GM18868 (cell line): ENCODE data around the gene CBR3.

ENCODE experiments used
- ATAC-seq: cut with Tn5 transposase; IDR thresholded peaks from one replicate; pipeline ENCODE4 v1.9.1; 2021; ENCODE audit warnings: mild to moderate bottlenecking, moderate library complexity; ENCODE audit not compliant: unreplicated experiment

CBR3 gene

DNA sequence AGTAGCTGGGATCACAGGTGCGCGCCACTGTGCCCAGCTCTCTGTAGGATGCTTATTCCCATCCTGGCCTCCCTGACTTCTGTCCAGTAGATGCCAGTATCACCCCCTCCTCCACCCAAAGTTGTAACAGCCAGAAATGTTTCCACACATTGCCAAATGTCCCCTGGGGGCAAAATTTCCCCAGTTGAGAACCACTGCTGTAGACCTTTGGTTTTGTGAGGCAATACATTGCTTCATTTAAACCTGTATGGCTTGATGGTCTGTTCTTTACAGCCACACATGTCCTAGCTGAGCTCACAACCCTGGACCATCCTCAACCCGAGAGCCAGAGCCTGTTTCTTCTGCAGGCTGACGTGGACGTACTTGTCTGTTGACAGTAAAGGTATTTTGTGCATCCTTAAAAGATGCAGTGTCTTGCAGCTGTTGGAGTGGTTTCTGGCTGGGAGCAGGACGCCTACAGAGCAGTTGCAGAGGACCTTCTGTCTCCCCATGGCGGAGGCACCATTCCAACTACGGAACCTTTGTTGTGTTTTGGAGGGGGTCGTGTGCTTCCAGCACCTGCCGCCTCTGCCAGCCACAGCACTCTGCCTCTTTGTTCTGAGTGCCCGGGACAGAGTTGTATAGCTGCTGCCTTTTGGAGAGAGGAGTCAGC, 48.4 kb downstream of the CBR3 start:
- ATAC-seq: no peak

DNA sequence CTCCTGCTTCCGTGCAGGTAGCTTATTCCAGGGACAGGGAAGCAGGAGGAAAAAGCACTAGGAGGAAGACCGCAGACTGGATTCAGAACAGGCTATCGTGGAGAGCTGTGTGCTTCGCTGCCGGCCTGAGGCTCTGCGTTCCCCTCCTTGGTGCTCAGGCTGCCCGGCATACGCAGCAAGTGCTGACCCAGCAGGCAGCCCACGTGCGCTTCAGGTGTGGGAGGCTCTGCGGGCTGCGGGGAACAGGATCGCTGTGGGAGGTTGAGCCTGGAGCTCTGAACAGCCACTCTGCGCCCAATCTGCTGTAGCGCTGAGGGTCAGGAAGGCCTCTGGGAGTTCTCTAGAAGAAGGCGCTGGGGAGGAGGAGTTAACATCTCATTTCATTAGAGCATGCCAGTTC, 49.7 kb downstream of the CBR3 start:
- no peak for ATAC-seq

DNA sequence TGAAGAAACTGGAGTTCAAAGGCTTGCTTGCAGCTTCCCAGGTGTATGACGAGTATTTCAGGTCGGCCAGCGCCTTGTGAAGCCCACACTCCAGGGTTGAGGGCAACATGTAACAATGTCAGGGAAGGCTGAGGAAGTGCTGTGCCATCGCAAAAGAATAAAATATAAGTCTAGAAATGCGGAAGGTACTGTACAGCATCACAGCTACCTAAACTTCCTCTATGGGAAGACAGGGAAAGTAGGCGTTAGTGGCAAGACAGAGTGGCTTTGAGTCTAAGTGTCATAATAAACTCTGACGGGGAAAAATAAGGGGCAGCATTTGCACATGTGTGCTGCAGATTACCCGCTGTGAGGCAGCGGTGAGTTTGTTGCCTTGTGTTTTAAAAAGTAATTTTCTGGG, 50.6 kb downstream of the CBR3 start:
- no peak for ATAC-seq

DNA sequence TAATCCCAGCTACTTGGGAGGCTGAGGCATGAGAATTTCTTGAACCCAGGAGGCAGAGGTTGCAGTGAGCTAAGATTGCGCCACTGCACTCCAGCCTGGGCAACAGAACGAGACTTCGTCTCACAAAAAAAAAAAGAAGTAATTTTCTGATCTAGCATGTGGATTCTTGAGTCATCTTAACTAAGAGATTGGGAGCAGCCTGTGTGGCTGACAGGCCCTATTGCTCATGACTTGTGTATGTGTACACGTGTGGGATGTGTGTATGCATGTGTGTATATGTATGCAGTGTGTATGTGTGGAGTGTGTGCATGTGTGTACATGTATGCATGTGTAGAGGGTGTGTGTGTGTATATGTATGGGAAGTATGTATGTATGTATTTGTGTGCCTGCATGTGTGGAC, 51.2 kb downstream of the CBR3 start:
- ATAC-seq: no peak

DNA sequence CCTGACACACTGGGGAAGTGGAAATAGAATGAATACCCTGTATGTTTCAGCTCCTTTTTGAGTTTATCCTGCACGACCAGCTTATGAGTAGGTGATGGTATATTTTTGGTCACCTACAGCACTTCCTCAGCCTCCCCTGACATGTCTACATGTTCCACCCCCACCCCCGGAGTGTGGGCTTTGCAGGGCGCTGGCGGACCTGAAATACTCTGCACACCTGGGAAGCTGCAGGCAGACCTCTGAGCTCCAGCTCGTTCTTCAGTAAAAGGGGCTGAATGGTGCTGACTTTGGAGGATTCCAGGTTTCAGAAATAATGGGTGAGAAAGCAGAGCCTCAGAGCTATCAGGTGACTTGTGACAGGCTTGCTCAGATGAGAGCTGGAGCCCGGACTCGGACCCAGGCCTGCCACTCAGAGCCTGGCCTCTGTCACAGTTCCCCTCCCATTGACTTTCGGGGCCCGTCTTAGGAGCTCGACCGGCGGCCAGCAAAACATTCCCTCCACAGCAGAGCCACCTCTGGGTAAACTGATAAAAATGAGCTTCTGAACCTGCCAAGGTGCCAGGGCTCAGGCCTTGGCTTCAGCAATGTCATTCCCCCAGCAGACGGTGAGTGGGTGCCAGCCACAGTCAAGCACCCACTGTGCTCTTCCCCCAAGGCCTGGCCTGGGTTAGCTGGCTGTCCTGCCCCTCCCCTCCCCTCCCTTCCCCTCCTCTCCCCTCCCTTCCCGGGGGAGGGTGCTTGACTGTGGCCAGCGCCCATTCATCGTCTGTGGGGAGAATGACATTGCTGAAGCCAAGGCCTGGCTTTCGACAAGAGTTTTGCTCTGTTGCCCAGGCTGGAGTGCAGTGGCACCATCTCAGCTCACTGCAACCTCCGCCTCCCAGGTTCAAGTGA, 51.9 kb downstream of the CBR3 start:
- no peak for ATAC-seq

DNA sequence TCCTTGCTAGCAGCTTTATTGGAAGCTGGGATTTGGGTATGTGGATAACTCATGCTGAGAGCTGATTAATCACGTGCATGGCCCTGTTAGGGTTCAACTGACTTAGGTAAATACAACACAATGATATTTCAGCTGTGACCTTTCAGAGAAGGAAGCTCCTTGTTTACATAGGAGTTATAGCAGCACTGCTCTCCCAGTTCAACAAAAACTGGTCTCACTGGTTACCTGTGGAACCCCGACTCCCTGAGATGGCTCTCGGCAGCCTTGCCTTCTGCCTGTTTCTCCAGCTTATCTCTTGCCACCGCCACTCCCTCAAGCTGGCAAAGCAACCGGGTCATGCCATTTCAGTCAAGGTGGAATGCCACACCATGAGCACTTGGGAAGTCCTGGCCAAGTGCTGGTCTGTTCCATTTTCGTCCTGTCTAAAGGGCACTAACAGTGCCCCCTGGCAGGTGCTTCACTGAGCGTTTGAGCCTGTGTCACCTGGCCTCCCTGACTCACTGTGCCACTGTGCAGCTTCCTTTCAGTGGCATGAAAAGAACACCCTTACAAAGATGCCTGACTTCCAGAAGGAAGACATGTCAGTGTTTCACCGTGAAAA, 53.3 kb downstream of the CBR3 start:
- no peak for ATAC-seq

DNA sequence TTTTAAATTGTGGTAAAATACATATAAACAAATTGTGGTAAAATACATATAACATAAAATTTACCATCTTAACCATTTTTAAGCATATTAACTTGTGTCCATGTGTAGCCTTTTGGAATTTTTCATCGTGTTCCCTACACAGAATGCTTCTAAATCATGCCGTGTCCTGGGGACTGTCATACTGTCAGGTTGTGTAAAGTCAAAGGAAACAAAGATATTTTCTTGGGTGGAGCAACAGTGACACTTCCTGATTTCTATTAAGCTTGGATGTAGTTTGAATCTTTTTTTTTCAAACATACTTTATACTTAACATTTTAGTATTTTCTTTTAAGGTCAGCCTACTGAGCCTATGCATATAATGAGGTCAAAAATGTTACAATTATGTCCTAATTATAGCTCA, 54.1 kb downstream of the CBR3 start:
- no peak for ATAC-seq

DNA sequence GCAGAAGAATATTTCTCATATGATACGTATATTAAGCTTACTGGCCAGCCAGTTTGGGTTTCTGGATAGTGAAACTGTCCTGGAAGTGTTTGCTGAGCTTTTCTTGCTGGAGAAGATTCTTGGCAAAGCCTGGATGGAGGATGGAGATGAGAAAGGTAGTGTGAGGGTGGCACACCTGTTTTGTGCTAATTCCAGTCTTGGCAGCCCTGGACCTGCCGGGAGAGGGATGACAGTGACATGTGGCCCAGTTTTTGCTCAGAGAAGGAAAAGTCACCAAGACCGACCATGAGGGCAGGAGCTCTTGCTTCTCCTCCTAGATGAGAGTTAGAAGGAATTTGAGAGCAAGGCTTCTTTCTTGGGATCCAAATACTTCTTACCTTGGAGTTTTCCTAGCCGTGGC, 55.9 kb downstream of the CBR3 start:
- ATAC-seq: no peak

DNA sequence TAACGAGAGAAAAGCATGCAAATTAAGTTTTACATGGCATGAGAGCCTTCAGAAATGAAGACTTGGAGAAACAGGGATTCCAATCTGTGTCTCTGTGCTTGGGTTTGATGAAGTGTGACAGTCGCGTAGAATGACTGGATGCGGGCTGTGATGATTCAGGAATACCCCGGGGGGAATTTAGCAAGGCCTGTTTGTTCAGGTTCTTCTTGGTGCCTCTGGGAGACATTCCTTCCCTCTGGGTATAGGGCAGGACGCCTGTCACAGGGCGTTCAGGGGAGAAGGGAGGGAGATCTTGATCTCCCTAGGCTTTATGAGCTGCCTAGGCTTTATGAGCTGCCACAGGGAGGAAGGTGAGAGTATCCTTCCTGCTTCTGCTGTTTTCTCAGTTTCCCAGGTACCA, 58.3 kb downstream of the CBR3 start:
- ATAC-seq: no peak

DNA sequence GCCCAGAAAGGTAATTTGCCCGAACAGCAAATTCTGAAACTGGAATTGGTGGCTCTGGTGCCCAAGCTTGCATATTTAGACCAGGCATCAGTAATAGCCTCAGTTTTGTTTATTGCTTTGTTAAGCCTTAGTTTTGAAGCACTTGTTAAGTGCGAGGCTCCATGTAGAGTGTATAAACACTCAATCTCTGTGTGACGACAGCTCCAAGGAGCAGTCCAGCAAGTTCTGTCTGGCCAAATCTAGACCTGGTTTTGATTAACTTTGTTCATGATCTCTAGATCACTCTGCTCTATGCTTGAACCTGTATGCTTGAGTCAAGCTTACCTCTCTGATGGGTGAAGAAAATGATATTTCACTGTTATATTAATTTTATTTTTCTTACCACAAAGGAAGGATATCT, 59.1 kb downstream of the CBR3 start:
- ATAC-seq: no peak

DNA sequence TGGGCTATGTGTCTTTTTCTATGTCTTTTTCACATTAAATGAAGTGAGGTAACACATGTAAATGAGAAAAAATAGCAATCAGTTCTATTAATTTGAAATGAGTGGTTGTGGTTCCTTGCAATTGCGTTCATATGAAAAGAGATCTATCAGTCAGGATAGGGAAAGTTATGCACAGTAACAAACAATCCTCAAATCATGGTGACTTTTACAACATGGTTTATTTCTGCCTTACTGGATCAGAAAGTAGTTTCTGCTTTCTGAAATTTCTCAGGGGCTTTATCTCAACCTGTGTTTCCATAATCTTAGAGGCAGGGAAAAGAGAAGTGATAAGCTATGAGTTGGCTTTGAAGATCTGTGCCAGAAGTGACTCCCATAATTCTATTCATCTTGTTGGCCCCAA, 60.7 kb downstream of the CBR3 start:
- ATAC-seq: no peak
